Brain microvascular endothelial cell (primary cell): ENCODE results near the gene LRRC46.

Experiments
- DNase-seq: peaks from one replicate; pipeline ENCODE4 v3.0.0-alpha.2; 2020
- H3K27ac ChIP-seq: fragments of 250-450 bp; sonication (Bioruptor Pico); 2 replicates; pipeline ENCODE4 v1.5.1; 2020; ENCODE audit warnings: mild to moderate bottlenecking, moderate library complexity
- H3K27me3 ChIP-seq: fragments of 250-450 bp; sonication (Bioruptor Pico); replicated peaks from 2 replicates; pipeline ENCODE4 v1.5.1; 2020; ENCODE audit warnings: mild to moderate bottlenecking
- H3K36me3 ChIP-seq: fragments of 250-450 bp; sonication (Bioruptor Pico); replicated peaks from 2 replicates; pipeline ENCODE4 v1.5.1; 2020; ENCODE audit warnings: mild to moderate bottlenecking
- H3K4me3 ChIP-seq: 2 replicates; pipeline ENCODE4 v1.5.1; 2011; ENCODE audit warnings: low read depth, mild to moderate bottlenecking, control low read depth, low read length, moderate library complexity
- CTCF ChIP-seq: IDR thresholded peaks from 2 replicates; pipeline ENCODE4 v1.5.1; 2011; ENCODE audit warnings: low read depth, mild to moderate bottlenecking, moderate library complexity, low read length, control low read depth, inconsistent platforms; ENCODE audit errors: missing control alignments
- in situ Hi-C: cut with HindIII; loops from 2 replicates; pipeline ENCODE4 v1.10.0; 2017; ENCODE audit warnings: low sequenced_read_pairs, low pct_ligation_motif_present

LRRC46 gene

GRCh38 chr17:47830396-47831002 is 971 bp upstream of the LRRC46 start:
- in situ Hi-C loops = no loop called here
- no peaks in the 10 kb centered on the region for H3K27me3 ChIP-seq
- peak overlapping the region; percentile 80 for H3K27ac ChIP-seq
- H3K4me3 ChIP-seq = peak overlapping the region; percentile 95
- no peak for TF ChIP-seq CTCF
- H3K36me3 ChIP-seq = peaks cover 23% of the 10 kb centered on the region
- DNase-seq = no peak

DNA sequence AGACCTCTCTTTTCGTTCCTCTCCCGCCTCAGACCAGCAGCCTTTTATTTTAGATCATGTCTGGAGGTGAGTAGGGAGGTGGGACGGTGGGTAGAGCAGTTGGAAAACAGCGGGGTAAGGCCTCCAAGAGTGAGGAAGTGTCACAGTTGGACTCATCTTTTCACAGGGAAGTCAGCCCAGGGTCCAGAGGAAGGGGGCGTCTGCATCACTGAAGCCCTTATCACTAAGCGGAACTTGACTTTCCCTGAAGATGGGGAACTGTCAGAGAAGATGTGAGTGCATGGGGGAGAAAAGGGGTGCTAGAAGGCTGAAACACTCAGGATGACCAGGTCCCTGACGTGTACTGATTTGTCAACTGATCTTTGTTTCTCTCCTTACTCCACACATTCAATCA is 461 bp downstream of the LRRC46 start:
- Histone ChIP-seq H3K27me3 (no peaks in the 10 kb centered on the region), H3K4me3 (peak overlapping the region; percentile 95), H3K27ac (no peak overlapping the region), H3K36me3 (peaks cover 13% of the 10 kb centered on the region)
- in situ Hi-C loops = no loop called here
- DNase-seq = no peak
- no peak for TF ChIP-seq CTCF

- no peaks in the 10 kb centered on the region for H3K27me3 ChIP-seq
- H3K36me3 ChIP-seq = no peaks in the 10 kb centered on the region
- in situ Hi-C loops = no loop called here
- H3K4me3 ChIP-seq = no peak overlapping the region
- H3K27ac ChIP-seq = no peak overlapping the region
- TF ChIP-seq CTCF = no peak
- DNase-seq = no peak
These were observed 3.3 kb downstream of the LRRC46 start for GRCh38 chr17:47834756-47835155.

DNA sequence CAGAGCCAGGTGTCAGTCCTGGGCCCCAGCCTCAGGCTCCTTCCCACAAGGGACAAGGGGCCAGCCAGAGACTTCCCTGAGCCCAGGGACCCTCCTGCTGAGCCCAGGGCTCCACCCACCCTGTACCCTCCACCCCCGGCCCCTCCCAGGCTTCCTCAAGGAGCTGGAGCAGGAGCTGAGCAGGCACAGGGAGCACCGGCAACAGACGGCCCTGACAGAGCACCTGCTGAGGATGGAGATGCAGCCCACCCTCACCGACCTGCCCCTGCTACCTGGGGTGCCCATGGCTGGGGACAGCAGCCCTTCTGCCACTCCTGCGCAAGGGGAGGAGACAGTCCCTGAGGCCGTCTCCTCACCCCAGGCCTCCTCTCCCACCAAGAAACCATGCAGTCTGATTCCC is 5.1 kb downstream of the LRRC46 start:
- Histone ChIP-seq H3K27ac (no peak overlapping the region), H3K4me3 (no peak overlapping the region), H3K27me3 (no peaks in the 10 kb centered on the region), H3K36me3 (no peaks in the 10 kb centered on the region)
- TF ChIP-seq CTCF = no peak
- in situ Hi-C loops = no loop called here
- no peak for DNase-seq

DNA sequence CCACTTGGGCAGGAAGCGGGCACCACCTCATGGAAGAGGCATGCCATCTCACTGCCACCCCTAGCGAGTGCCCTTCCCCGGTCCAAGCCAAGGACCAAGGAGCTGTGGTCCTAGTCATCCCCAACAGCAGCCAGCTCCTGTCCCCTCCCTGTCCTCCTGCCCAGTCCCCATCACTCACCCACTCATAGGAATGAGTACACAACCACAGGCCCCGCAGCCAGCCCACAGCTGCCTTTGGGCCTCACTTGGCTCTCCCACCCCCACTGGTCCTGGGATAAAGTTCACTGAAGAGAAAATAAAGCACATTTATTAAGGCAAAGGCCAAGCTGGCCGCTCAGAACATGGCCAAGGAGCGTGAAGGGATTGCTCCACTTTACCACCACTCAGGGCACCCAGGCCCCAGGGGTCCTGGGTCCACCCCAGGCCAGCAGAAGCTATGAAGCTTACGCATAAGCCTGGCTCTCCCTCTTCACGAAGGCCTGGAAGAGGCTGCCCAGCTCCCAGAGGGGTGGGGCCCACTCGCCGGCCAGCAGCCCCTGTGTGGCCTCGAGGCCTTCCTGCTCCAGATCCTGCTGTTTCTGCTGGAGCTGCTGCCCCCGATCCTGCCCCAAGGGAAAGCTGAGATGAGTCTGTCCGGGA is 6.0 kb downstream of the LRRC46 start:
- in situ Hi-C loops = no loop called here
- TF ChIP-seq CTCF = no peak
- no peak overlapping the region for H3K27ac ChIP-seq

DNA sequence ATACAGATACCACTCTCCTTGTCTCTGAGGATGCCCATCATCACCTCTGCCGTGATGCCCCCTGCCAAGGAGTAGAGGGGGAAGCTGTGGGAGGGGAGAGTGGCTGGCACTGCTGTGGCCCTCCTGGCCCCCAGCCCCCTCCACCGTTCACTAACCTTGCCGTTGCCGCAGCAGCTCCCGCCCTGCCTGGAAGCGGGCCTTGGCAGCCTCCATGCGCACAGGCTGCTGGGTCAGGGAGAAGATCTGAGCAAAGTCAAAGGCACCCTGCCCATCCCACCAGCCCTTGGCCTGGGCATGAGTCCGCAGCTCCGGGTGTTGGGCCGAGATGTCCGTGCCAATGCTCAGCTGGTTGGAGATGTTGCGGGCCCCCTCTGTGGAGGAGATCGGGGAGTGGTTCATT is 7.2 kb downstream of the LRRC46 start:
- in situ Hi-C loops = no loop called here
- no peak for DNase-seq
- H3K27me3 ChIP-seq = no peaks in the 10 kb centered on the region
- H3K27ac ChIP-seq = no peak overlapping the region
- no peak overlapping the region for H3K4me3 ChIP-seq
- no peak for TF ChIP-seq CTCF
- H3K36me3 ChIP-seq = no peaks in the 10 kb centered on the region

More for the DNA sequence above, 6.0 kb downstream of the LRRC46 start:
- no peaks in the 10 kb centered on the region for H3K36me3 ChIP-seq
- DNase-seq = no peak
- no peak overlapping the region for H3K4me3 ChIP-seq
- no peaks in the 10 kb centered on the region for H3K27me3 ChIP-seq
